Heart right ventricle (tissue), 16 donors: Measurements from ENCODE around the gene FAM13A. TPM values are rescaled to one million over a fixed set of nuclear protein-coding genes. Genes with fewer than 3 reads are reported as not detected.

Source experiments
- ATAC-seq, 8 donors: fragments of 200-7000 bp; cut with Tn5 transposase; one replicate each; pipeline ENCODE4 v1.9.1; 2020; ENCODE audit warnings: mild to moderate bottlenecking in 8 of 8, moderate library complexity in 8 of 8, moderate number of reproducible peaks in 1 of 8
- DNase-seq, 2 donors: peaks; one replicate each; pipeline ENCODE4 v3.0.0-alpha.2; 2020
- H3K27ac ChIP-seq, 10 donors: fragments of 200-600 bp; sonication (generic) in 2 of 10; one replicate each; pipeline versions ENCODE4 v1.5.0 to v1.8.0; 2020 to 2022; ENCODE audit warnings: mild to moderate bottlenecking in 3 of 10
- H3K27me3 ChIP-seq, 7 donors: fragments of 200-600 bp; one replicate each; pipeline ENCODE4 v1.8.0; 2021 to 2022; ENCODE audit warnings: mild to moderate bottlenecking in 2 of 7
- H3K36me3 ChIP-seq, 9 donors: fragments of 200-600 bp; sonication (generic) in 1 of 9; one replicate each; pipeline versions ENCODE4 v1.5.0 to v1.8.0; 2020 to 2022; ENCODE audit warnings: mild to moderate bottlenecking in 2 of 9
- H3K4me1 ChIP-seq, 9 donors: fragments of 200-600 bp; sonication (generic) in 1 of 9; one replicate each; pipeline versions ENCODE4 v1.5.0 to v1.8.0; 2020 to 2022; ENCODE audit warnings: mild to moderate bottlenecking in 4 of 9
- H3K4me3 ChIP-seq, 10 donors: fragments of 200-600 bp; sonication (generic) in 2 of 10; one replicate each; pipeline versions ENCODE4 v1.5.0 to v1.8.0; 2020 to 2022; ENCODE audit warnings: mild to moderate bottlenecking in 7 of 10, moderate library complexity in 2 of 10
- H3K9me3 ChIP-seq, 11 donors: fragments of 200-600 bp in 10 of 11; sonication (generic) in 2 of 11; one replicate each; pipeline versions ENCODE4 v1.5.0 to v1.8.0; 2013 to 2022; ENCODE audit warnings: mild to moderate bottlenecking in 2 of 11, control low read depth in 1 of 11, moderate library complexity in 1 of 11
- CTCF ChIP-seq, 9 donors: fragments of 200-600 bp; sonication (generic) in 2 of 9; IDR thresholded peaks; one replicate each; pipeline versions ENCODE4 v1.5.0 to v1.8.0; 2021 to 2022; ENCODE audit warnings: antibody characterized with exemption in 9 of 9, mild to moderate bottlenecking in 5 of 9, moderate library complexity in 1 of 9
- WGBS, 2 donors: extraction: QIAGEN DNeasy Blood & Tissue Kit; methylation state at CpG; one replicate each; pipeline ENCODE4 v1.1.7; 2013; ENCODE audit warnings: inconsistent platforms in 1 of 2; 5-methylcytosine and 5-hydroxymethylcytosine counted together
- intact Hi-C, 10 donors: fragments of 100-400 bp; cut with DNase I; formaldehyde crosslinking; loops; one replicate each; pipeline versions ENCODE4 v1.11.1 to v1.14.2; 2022
- polyA plus RNA-seq, 2 donors: library from polyadenylated mRNA; stranded (reverse); fragments of 200-250 nt; gene quantifications; one replicate each; pipeline ENCODE4 v1.2.3, GENCODE V29; 2013
- total RNA-seq, 10 donors: library from RNA; stranded (reverse); fragmentation: NEBNext Ultra II Directional in 3 of 10; extraction: Animal tissue kit (Norgen Biotek cat#: 25700) in 3 of 10; gene quantifications; one replicate each; pipeline versions ENCODE4 v1.2.1 to v1.2.4, GENCODE V29; 2021 to 2023
- donor health status: Arrhythmogenic right ventricular cardiomyopathy.
- donor health status: ischemic (EF 13 %, LVEDD 7.1; RV severe dilation, severe dysfunction).
- donor health status: healthy with polysubstance abuse.
- donor health status: DM: no; HTN: yes; CAD: no.
- donor health status: DM: no; HTN: no; CAD: no.
- donor health status: ischemic (EF 25% LVEDD 6.9; RV normal size, moderate dysfunction).
- donor health status: ischemic (EF 25% LVEDD 5.7; RV mildly dilated, moderate dysfunction).
- donor health status: healthy.
- donor health status: DM: yes; HTN: yes; CAD: no.
- donor health status: Ischemic cardiomyopathy.
- donor health status: ischemic (EF 35%, LVEDD 5.7; RV mildly dilated, moderate dysfunction).
- donor health status: nonischemic (EF 11% LVEDD 7.7; RV severe dilation, severe dysfunction).
- donor health status: DM: yes; HTN: yes; CAD: no.
- donor health status: PGD.
- donor health status: ischemic (EF 29% LVEDD 5.4; RV normal size, mild dysfunction).
- donor health status: nonischemic (EF 23%, LVEDD 6.1; RV moderate dilation, normal function).

Gene FAM13A
- total and polyA plus RNA-seq, 12 donors = 2.4 to 18.4 (median 14.1) TPM

- TF ChIP-seq CTCF (IDR thresholded peaks at IDR 0.05) = no peak
- Histone ChIP-seq H3K4me3 (no peak overlapping the region), H3K36me3 (peaks cover 0 to 78% (median 32%) of the 10 kb centered on the region in 9 donors), H3K27ac (no peak overlapping the region), H3K9me3 (no peaks in the 10 kb centered on the region), H3K4me1 (peaks cover 0 to 30% (median 9%) of the 10 kb centered on the region in 9 donors), H3K27me3 (no peaks in the 10 kb centered on the region)
- WGBS, 2 donors = 49 to 60% methylated on average over 2 of the region's 2 CpGs
- intact Hi-C loops = no loop called here
- DNase-seq (no peak), ATAC-seq (no peak)
These were observed 304.2 kb downstream of the FAM13A start for GRCh38 chr4:88752754-88753153.

DNA sequence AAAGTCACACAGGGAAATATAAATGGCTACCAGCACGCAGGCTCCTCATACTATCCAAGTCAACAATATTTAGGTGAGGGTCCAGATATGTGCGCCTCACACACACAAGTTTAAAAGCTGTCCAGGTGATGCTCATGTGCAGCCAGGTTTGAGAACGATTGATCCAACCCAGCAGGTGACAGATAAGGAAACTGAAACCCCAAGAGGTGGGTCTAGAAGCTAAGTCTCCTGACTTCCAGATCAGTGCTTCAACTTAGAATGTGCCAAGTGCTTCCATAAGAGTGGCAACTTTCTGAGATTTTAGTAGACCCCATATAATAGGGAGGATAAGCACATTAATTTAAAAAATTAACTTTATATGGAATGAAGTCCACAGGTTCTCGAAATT, 304.9 kb downstream of the FAM13A start:
- Histone ChIP-seq H3K4me3 (no peak overlapping the region), H3K27ac (no peak overlapping the region), H3K36me3 (peaks cover 0 to 85% (median 39%) of the 10 kb centered on the region in 9 donors), H3K4me1 (peaks cover 0 to 23% (median 9%) of the 10 kb centered on the region in 9 donors), H3K9me3 (no peaks in the 10 kb centered on the region), H3K27me3 (no peaks in the 10 kb centered on the region)
- WGBS, 2 donors = 93 to 94% methylated on average over 4 of the region's 4 CpGs
- no peak for ATAC-seq
- TF ChIP-seq CTCF (IDR thresholded peaks at IDR 0.05) = no peak
- DNase-seq = no peak
- intact Hi-C loops = no loop called here

GRCh38 chr4:88751258-88752075, 305.5 kb downstream of the FAM13A start:
- Histone ChIP-seq H3K27me3 (no peaks in the 10 kb centered on the region), H3K27ac (no peak overlapping the region), H3K4me3 (no peak overlapping the region), H3K9me3 (no peaks in the 10 kb centered on the region), H3K36me3 (peaks cover 0 to 90% (median 39%) of the 10 kb centered on the region in 9 donors), H3K4me1 (peaks cover 0 to 24% (median 9%) of the 10 kb centered on the region in 9 donors)
- intact Hi-C loops = no loop called here
- no peak for TF ChIP-seq CTCF (IDR thresholded peaks at IDR 0.05)
- ATAC-seq (no peak), DNase-seq (no peak)
- 95 to 96% methylated on average over 7 of the region's 7 CpGs for WGBS, 2 donors

- Histone ChIP-seq H3K27ac (no peak overlapping the region), H3K4me3 (no peak overlapping the region), H3K4me1 (peaks cover 0 to 35% (median 19%) of the 10 kb centered on the region in 9 donors), H3K27me3 (no peaks in the 10 kb centered on the region), H3K36me3 (peaks cover 0 to 87% (median 39%) of the 10 kb centered on the region in 9 donors), H3K9me3 (no peaks in the 10 kb centered on the region)
- 93 to 94% methylated on average over 10 of the region's 10 CpGs for WGBS, 2 donors
- ATAC-seq = no peak
- no peak for DNase-seq
- intact Hi-C loops = no loop called here
- no peak for TF ChIP-seq CTCF (IDR thresholded peaks at IDR 0.05)
These were observed 306.6 kb downstream of the FAM13A start for GRCh38 chr4:88750369-88750768.
